ENCODE data around the gene ASB5.
"Not testable (repeated sequence)": the region's sequence is repeated elsewhere in the genome, so short reads cannot be mapped to it uniquely, and the experiment has no call there.

Gene ASB5

DNA sequence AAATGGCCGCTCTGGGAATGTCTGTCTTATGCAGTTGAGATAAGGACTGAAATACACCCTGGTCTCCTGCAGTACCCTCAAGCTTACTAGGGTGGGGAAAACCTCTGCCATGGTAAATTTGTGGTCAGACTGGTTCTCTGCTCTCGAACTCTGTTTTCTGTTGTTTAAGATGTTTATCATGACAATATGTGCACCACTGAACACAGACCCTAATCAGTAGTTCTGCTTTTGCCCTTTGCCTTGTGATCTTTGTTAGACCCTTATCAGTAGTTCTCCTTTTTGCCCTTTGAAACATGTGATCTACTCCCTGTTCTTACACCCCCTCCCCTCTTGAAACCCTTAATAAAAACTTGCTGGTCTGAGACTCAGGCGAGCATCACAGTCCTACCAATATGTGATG is 56.7 kb downstream of the ASB5 start:
- DNase-seq, result not testable (repeated sequence)

DNA sequence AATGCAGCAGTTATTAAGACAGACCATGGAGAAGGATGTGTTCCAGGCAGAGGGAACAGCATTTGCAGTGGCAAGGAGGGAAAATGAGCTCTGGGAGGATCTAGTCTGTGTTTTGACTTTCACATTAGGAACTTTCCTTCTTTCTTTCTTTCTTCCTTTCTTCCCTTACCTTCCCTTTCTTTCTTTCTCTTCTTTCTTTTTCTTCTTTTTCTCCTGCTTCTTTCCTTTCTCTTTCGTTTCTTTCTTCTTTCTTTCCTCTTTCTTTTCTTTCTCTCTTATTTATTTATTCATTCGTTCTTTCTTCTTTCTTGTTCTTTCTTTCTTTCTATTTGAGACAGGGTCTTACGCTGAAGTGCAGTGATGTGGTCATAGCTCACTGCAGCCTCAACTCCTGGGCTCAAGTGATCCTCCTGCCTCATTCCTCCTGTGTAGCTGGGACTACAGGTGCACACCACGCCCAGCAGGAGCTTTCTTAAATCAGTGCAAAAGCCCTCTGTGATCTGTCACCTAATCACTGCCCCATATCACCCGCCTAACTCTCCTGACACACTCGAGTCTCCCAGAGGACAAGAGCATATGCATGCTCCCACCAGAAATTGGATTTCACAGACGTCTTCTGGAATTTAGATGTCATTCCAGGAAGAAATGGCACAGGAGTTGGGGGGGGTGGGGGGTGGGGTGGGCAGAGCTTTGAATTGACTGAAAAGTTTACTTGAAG is 58.3 kb downstream of the ASB5 start:
- no peak for DNase-seq

DNA sequence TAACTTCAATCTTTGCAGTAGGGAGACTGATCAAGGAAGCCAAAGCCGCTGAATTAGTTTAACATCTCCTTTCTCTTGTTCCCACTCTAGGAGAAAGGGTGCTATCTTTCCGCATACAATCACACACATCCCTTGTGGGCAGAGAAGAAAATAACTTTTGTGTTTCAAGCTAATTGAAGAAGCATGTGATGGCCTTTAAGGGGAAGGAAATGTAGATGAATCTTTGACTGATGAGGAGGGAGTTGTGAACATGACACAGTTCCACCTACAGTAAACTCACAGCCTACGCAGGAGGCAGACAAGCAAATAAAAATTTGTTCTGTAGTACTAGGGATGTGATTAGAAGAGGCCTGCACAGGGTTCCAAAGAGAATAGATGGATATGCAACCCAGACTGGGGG is 58.9 kb downstream of the ASB5 start:
- DNase-seq, result no peak

DNA sequence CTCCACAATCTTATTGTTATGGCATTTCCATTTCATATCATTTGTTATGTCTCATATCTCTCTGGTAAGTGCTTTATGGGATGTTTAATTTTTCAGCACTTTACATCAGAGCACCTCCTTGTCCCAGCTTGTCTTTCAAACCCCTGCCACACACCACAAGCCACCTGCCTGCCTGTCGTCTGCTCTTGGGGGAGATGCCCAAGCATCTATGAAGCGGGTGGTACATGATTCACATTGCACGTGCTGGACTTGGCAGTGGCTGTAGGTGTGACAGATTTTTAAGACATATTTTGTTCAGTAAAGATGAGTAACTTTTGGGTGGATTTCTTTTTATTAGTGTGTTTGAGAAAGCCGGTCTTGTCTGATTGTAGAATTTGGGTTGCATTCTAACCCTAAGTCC is 59.5 kb downstream of the ASB5 start:
- no peak for DNase-seq

DNA sequence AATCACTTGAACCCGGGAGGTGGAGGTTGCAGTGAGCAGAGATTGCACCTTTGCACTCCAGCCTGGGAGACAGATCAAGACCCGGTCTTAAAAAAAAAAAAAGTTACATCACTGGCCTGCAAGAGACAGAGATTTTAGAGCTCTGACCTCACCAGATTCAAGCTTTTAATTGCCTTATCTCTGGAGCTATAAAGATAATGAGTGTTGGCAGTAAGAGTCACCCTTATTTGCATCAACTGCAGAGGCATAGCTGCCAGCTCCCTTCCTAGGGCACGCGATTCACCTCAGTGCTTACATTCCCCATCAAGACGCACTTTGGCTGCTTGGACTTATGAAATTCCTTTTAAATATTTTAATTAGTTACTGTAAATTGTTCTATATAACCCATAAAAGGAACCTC is 61.2 kb downstream of the ASB5 start:
- DNase-seq, result no peak

DNA sequence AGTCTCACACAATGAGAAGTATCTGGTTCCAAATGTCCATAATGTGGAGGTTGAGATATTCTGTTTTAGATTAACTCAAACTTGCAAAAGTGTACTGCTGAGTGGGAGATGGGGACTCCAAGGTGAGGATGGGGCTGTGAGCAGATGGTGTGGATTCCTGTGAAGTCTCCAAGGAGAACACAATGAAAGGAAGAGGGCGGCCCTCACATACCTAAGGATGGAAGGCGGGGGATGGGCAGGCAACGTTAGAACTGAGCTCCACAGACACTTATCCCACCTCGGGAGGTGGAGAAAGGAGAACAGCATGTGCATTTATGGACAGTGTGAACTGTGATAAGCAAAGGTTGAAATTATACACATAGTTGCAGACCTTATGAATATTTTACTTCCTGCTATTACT is 63.7 kb downstream of the ASB5 start:
- DNase-seq, result no peak

DNA sequence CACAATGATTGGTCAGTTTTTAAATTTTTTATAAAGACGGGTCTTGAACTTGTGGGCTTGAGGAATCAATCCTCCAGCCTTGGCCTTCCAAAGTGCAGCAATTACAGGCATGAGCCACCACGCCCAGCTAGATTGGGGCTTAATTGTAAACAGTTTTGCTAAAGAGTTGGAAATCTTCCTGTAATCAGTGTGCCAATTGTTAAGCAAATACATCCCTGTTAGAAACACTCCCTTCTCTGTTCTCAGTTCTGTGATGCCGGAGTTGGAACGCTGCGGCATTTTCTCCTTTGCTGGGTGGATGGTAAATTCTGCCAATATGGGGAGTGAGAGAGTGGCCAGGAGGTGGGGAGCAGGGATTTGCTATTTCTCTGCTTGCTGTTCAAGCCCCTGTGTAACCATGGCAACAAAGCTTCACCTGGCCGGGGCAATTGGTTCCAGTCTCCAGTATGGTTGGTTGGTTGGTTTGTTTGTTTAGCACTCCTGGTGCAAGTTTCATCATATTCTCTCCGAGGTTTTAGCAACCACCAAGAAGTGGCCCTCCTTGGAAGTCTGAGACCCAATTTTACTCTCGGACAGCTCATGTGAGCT is 70.6 kb downstream of the ASB5 start:
- no peak for DNase-seq

DNA sequence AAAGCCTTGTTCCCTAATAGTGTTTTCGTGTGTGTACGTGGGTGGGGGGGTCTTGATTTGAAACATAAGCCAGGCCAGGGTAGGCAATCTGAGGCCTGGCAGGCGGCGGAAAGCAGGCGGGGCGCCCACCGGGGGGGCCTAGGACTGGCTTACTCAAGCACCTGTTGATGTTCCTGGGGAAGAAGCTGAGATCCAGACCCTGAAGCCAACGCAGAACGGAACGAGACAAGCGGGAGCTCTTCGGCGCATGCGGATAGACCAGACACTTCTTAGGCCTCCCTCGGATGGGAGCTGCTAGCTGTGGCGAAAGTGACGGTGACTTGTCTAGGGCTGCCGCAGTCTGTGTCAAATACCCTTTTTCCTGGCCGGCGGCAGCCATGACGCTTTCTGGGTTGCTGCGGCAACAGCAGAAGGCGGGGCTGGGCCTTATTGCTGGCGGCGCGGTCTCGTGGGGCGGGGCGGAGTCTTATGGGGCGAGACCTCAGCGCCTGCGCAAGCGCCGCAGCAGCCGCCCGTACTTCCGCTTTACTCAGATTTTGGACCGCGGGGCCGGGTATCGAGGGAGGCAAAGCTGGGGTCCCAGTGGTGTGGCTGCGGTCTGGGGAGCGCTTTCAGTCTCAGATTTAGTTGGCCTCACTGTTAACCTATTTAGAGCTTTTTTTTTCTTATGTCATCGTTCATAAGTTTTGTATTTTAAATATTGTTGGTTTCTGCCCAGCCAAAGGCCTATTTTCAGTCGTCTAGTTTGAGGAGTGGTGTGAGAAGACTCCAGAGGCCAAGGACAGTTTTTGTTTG is 73.6 kb downstream of the ASB5 start, which contains the start of gene SPATA4:
Gene SPATA4, minus strand, starts transcription at position 402 of the 795 bp plus-strand sequence. Its CDS starts 23 bp downstream, at position 379.
- peak; percentile 96 for DNase-seq

DNA sequence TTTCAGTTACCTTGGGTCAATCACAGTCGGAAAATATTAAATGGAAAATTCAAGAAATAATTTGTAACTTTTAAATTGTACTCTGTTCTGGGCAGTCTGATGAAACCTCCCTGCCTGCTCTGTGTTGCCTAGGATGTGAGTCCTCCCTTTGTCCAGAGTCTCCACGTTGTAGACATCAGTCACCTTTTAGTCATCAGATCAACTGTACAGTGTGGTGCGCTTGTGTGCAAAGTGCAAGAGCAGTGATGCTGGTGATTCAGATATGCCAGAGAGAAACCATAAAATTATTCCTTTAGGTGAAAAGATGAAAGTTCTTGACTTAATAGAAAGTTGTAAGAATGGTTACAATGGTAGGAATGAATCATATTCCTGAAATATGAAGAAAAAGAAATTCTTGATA is 75.1 kb downstream of the ASB5 start:
- peak; percentile 68 for DNase-seq

DNA sequence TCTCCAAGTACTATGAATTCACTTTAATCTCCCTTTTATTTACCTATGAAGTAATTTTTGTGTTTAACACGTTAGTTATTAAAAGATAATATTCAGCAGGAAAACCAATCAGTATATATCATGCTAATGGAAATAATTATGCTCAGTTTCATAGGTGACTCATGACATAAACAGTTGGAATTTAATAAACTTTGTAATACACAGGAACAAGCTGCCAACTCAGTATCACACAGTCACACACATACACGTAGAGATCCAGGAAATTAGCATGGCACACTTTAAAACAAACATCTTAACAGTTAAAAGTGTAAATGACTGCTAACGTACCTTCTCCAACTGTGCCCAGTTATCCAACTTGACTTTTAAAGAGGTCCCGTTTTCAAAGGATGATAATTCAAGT is 75.9 kb downstream of the ASB5 start:
- no peak for DNase-seq

DNA sequence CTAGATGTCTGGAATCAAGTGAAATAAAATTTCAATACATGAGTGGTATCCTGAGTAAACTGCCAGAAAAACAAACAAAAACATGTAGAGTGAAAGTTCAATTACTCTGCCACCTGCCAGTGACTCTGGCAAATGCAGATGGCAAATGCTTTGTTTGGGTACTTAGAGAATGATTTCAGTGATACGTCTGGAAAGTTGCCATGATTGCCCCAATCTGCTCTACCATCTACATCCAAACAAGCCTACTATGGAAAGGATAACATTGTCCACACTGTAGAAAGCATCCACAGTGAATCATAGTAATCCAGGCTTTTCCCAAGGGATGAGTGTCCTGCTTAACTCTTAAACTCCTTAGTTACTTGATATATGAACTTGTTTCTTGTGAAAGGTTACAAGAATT is 77.0 kb downstream of the ASB5 start:
- no peak for DNase-seq

DNA sequence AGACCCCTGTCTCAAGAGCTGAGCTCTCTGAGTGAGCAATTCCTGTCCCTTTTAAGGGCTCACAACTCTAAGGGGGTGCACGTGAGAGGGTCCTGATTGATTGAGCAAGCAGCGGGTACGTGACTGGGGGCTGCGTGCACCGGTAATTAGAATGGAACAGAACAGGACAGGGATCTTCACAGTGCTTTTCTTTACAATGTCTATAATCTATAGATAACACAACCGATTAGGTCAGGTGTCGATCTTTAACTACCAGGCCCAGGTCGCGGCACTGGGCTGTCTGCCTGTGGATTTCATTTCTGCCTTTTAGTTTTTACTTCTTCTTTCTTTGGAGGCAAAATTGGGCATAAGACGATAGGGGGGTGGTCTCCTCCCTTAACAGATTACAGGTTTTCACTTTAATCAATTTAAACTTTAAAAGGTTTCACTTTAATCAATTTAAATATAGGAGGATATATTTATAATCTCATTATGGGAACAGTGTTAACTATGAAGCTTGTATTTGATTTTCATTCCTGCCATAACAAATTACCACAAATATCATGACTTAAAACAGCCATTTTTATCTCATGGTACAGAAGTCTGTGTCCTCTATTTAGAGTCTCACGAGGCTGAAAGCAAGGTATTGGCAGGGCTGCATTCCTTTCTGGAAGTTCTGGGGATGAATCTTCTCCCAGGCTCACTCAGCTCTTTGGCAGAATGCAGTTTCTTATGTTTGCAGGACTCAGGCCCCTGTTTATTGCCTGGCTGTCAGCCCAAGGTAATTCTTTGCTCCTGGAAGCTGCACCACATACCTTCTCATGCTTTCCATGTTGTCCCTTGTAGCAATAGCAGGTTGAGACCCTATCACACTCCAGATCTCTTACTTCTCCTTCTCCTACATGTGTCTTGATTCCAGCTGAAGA is 78.9 kb downstream of the ASB5 start:
- no peak for DNase-seq

DNA sequence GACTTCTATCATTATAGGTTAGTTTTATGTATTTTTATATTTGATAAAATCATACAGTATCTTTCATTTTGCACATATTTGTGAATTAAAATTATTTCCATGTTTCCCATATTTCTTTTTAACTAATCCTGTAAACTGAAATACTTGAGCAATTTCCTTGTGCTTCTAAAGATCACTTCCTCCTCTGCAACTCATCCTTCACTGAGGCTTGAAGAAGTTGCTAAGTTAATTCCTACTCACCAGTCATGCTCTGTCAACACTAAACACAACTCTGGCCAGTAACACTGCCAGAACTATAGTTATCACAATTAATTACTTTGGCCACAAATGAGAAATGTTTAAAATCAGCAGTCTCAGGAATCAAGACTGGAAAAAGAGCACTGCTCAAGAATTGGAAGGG is 80.4 kb downstream of the ASB5 start:
- DNase-seq, result no peak

DNA sequence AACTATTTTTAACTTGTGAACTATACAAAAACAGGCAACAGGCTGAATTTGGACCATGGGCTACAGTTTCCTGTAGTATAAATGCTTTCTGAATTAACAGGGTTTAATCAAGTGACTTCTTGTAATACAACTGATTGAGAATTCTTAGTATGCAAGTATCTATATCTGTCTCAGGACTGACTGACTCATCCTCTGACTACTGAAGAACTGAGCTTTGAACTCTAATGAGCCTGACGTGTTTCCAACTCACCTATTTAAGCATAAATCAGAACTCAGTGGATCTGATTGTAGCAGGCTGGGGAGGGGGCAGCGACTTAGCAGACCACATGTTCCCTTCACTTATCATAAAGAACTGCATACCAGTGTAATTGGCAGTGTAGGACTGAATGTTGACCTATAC is 81.4 kb downstream of the ASB5 start:
- peak; percentile 20 for DNase-seq

DNA sequence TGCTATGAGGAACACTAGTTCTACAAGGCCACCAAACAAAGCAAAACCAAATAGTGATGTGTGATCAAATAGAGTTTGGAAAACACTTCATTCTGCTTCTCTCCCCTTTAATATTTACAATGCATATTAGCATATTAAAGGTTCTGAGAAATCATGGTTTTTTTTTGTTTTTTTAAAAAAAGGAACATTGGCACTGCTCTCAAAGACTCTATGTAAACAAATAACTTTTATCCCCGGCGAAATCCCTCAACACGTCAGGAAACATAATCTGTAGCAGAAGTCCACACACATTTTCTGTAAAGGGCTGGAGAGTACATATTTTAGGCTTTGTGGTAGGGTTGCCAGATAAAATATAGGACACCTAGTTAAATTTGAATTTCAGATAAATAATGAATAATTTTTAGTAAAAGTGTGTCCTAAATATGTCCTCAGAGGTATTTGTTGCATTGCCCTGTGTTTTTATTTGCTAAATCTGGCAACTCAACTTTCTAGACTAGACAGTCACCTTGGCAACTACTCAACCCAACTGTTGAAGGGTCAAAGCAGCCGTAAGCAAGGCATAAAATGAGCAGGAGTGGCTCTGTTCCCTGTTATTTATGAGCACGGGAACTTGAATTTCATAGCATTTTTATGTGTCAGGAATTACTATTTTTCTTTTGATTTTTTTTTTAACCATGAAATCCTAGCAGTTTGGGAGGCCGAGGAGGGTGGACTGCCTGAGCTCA is 82.2 kb downstream of the ASB5 start:
- DNase-seq, result no peak

DNA sequence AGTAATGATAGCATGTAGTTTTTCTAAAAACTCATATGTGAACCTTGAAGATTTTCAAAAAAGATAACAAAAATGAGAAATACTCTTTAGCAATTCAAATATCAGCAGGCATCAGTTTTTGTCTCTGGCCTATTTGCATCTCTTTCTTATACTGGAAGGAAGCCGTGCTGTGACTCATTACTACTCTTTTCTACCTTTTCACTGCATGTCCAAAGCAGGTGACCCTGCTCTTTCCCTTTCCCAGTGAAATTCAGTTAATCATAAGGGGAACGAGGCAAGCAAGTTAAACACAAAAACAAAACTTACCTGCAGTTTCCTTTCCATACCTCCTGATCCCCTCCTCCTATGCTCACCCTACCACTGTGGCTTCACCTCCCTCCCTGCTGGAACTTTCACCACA is 83.0 kb downstream of the ASB5 start:
- DNase-seq, result no peak

DNA sequence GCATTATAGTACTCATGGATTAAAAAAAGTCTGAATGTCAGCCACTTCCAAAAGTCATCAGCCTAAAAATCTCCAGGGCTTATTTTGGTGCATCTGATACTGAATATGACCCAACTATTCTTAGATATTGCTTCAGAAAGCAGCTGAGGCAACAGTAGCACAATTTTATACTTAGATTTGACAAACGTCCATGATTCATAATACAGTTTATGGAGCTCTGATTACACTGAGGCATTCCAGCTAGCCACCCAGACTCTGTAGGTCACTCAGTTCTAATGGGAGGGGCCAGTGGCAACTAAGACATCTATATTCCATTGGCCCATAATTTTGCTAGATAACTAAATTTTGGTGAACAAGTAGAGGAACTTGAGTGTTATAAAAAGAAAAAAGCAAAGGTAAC is 84.0 kb downstream of the ASB5 start:
- no peak for DNase-seq
